PC-3 (cell line): Measurements from ENCODE around the gene CORIN. TPM values are rescaled to one million over a fixed set of nuclear protein-coding genes. Genes with fewer than 3 reads are reported as not detected.
"Not testable (repeated sequence)": the region's sequence is repeated elsewhere in the genome, so short reads cannot be mapped to it uniquely, and the experiment has no call there.

Experiments
- ATAC-seq: fragments of 200-7000 bp; cut with Tn5 transposase; 2 replicates; pipeline ENCODE4 v1.9.1; 2020; ENCODE audit warnings: mild to moderate bottlenecking, moderate library complexity
- BruUV-seq: library from RNA; stranded (reverse); fragments of 400-500 nt; replicated peaks from 2 replicates; lab custom pipeline; 2021; lab: Mats Ljungman, UMichigan
- CTCF ChIA-PET: fragments of 300-600 bp; sonication (Branson Sonifier 250); formaldehyde crosslinking; loops from one replicate; lab custom pipeline; 2022; ENCODE audit warnings: antibody characterized with exemption; lab: Charles Lee
- POLR2A ChIA-PET: fragments of 300-600 bp; sonication (Branson Sonifier 250); formaldehyde crosslinking; loops from one replicate; lab custom pipeline; 2022; ENCODE audit warnings: antibody characterized with exemption; ENCODE audit not compliant: unreplicated experiment; lab: Charles Lee
- DNase-seq: peaks from one replicate; pipeline ENCODE4 v3.0.0-alpha.2; 2015
- H2AFZ ChIP-seq: fragments of 300-600 bp; sonication (generic); 2 replicates; pipeline ENCODE4 v1.6.0; 2016; ENCODE audit warnings: antibody characterized with exemption, low read length
- H3F3A ChIP-seq: fragments of 300-600 bp; sonication (generic); one replicate; pipeline ENCODE4 v1.6.0; 2017; ENCODE audit warnings: antibody characterized with exemption, low read length, control low read depth, mild to moderate bottlenecking; ENCODE audit not compliant: unreplicated experiment
- H3K27ac ChIP-seq: fragments of 300-600 bp; sonication (generic); 2 replicates; pipeline ENCODE4 v1.5.1; 2016; ENCODE audit warnings: mild to moderate bottlenecking, low read length
- H3K27me3 ChIP-seq: fragments of 300-600 bp; sonication (generic); 2 replicates; pipeline ENCODE4 v1.6.1; 2016; ENCODE audit warnings: low read length, mixed read lengths
- H3K36me3 ChIP-seq: fragments of 300-600 bp; sonication (generic); 2 replicates; pipeline ENCODE4 v1.6.1; 2016; ENCODE audit warnings: low read depth, mixed run types, low read length, mixed read lengths
- H3K4me1 ChIP-seq: fragments of 300-600 bp; sonication (generic); 2 replicates; pipeline ENCODE4 v1.5.1; 2016; ENCODE audit warnings: low read length; ENCODE audit not compliant: insufficient read depth
- H3K4me2 ChIP-seq: fragments of 300-600 bp; sonication (generic); 2 replicates; pipeline ENCODE4 v1.6.0; 2016; ENCODE audit warnings: low read length
- H3K4me3 ChIP-seq: fragments of 300-600 bp; sonication (generic); 2 replicates; pipeline ENCODE4 v1.5.1; 2016; ENCODE audit warnings: mild to moderate bottlenecking, low read length, mixed read lengths
- H3K79me2 ChIP-seq: fragments of 300-600 bp; sonication (generic); 2 replicates; pipeline ENCODE4 v1.6.1; 2017; ENCODE audit warnings: low read length, mixed read lengths
- H3K9ac ChIP-seq: fragments of 300-600 bp; sonication (generic); 2 replicates; pipeline ENCODE4 v1.6.0; 2016; ENCODE audit warnings: mild to moderate bottlenecking, low read length
- H3K9me2 ChIP-seq: fragments of 300-600 bp; sonication (generic); replicated peaks from 2 replicates; pipeline ENCODE4 v1.6.1; 2016; ENCODE audit warnings: mixed run types, low read length, mixed read lengths
- H3K9me3 ChIP-seq: fragments of 300-600 bp; sonication (generic); 2 replicates; pipeline ENCODE4 v1.6.1; 2016; ENCODE audit warnings: low read length, mixed read lengths
- H4K20me1 ChIP-seq: fragments of 300-600 bp; sonication (generic); 2 replicates; pipeline ENCODE4 v1.6.1; 2016; ENCODE audit warnings: low read length, mixed read lengths
- CTCF ChIP-seq: fragments of 300-600 bp; sonication (generic); conservative IDR thresholded peaks from 2 replicates; pipeline ENCODE4 v1.5.1; 2017; ENCODE audit warnings: antibody characterized with exemption, low read depth, mild to moderate bottlenecking, low read length
- EZH2 ChIP-seq: fragments of 300-600 bp; sonication (generic); IDR thresholded peaks from one replicate; pipeline ENCODE4 v1.6.1; 2017; ENCODE audit warnings: antibody characterized with exemption, mild to moderate bottlenecking, low read length; ENCODE audit not compliant: unreplicated experiment
- EZH2phosphoT487 ChIP-seq: fragments of 300-600 bp; sonication (generic); IDR thresholded peaks from 2 replicates; pipeline ENCODE4 v1.6.1; 2018; ENCODE audit warnings: mild to moderate bottlenecking, antibody characterized with exemption, low read length, borderline replicate concordance
- intact Hi-C: fragments of 100-400 bp; cut with micrococcal nuclease; formaldehyde crosslinking; loops from 2 replicates; pipeline ENCODE4 v1.9.0; 2023
- total RNA-seq: library from RNA; depleted of rRNA; stranded (reverse); fragments of >200 nt; gene quantifications from 2 replicates; pipeline ENCODE4 v1.2.3, GENCODE V29; 2014

The CORIN gene
- total RNA-seq, 1 experiment from 2014 or later = not detected

- Histone ChIP-seq H3K79me2 (no peaks in the 10 kb centered on the region), H3K27ac (no peak overlapping the region), H3K9me2 (no peaks in the 10 kb centered on the region), H3K4me1 (peaks cover 7% of the 10 kb centered on the region; the same call in 1 of the 2 replicates), H3K4me3 (no peak overlapping the region), H4K20me1 (no peaks in the 10 kb centered on the region), H3K9me3 (no peaks in the 10 kb centered on the region), H3K4me2 (no peak overlapping the region), H3K27me3 (peaks cover 9% of the 10 kb centered on the region; the same call in 1 of the 2 replicates), H2AFZ (no peak overlapping the region), H3F3A (no peaks in the 10 kb centered on the region), H3K36me3 (no peaks in the 10 kb centered on the region), H3K9ac (no peak overlapping the region)
- TF ChIP-seq CTCF = no peak
- no peak for TF ChIP-seq EZH2
- no peak for TF ChIP-seq EZH2phosphoT487
- no TSS peak for BruUV-seq
- DNase-seq (no peak), ATAC-seq (no peak)
- POLR2A ChIA-PET = no interaction called here
- intact Hi-C loops = no loop called here
- CTCF ChIA-PET = interaction anchor here (1.1 kb wide), 1 partner anchor 125 kb away, joined by 3 read pairs; no protein-coding TSS in a partner anchor
Measured at GRCh38 chr4:47711646-47712045, 126.2 kb downstream of the CORIN start.

- peaks cover 9% of the 10 kb centered on the region; the same call in 1 of the 2 replicates for H3K27me3 ChIP-seq
- ChIA-PET POLR2A (no interaction called here), CTCF (interaction anchor here (1.1 kb wide), 1 partner anchor 125 kb away, joined by 3 read pairs; no protein-coding TSS in a partner anchor)
- no peak overlapping the region for H3K9ac ChIP-seq
- H3K9me3 ChIP-seq = no peaks in the 10 kb centered on the region
- no peak overlapping the region for H3K4me3 ChIP-seq
- H3K4me1 ChIP-seq = peaks cover 4% of the 10 kb centered on the region; the same call in 1 of the 2 replicates
- no peaks in the 10 kb centered on the region for H3K9me2 ChIP-seq
- no peaks in the 10 kb centered on the region for H3F3A ChIP-seq
- H3K36me3 ChIP-seq = no peaks in the 10 kb centered on the region
- intact Hi-C loops = no loop called here
- H4K20me1 ChIP-seq = no peaks in the 10 kb centered on the region
- H3K27ac ChIP-seq = no peak overlapping the region
- DNase-seq = no peak
- no TSS peak for BruUV-seq
- H2AFZ ChIP-seq = no peak overlapping the region
- TF ChIP-seq EZH2phosphoT487 (no peak), CTCF (no peak), EZH2 (no peak)
- ATAC-seq = no peak
- H3K4me2 ChIP-seq = no peak overlapping the region
- H3K79me2 ChIP-seq = no peaks in the 10 kb centered on the region
Measured at GRCh38 chr4:47711183-47711582, 126.7 kb downstream of the CORIN start.

GRCh38 chr4:47706352-47706751 lies 131.5 kb downstream of the CORIN start:
- not testable (repeated sequence) for H3K9me2 ChIP-seq, H3K4me2 ChIP-seq, H3F3A ChIP-seq, BruUV-seq, H2AFZ ChIP-seq, DNase-seq, H3K4me3 ChIP-seq, H3K27ac ChIP-seq, H3K4me1 ChIP-seq, H3K27me3 ChIP-seq, H3K36me3 ChIP-seq, H4K20me1 ChIP-seq, ATAC-seq, H3K9ac ChIP-seq, H3K9me3 ChIP-seq, H3K79me2 ChIP-seq
- intact Hi-C loops = loop anchor here (10.0 kb wide), 1 partner anchor 228 kb away; no protein-coding TSS in a partner anchor
- ChIA-PET POLR2A (interaction anchor here (0.7 kb wide), 1 partner anchor 213 kb away, joined by 3 read pairs; no protein-coding TSS in a partner anchor), CTCF (interaction anchor here (3.0 kb wide), 1 partner anchor 130 kb away, joined by 19 read pairs; no protein-coding TSS in a partner anchor)
